HL-60/S4 treated with retinoic acid at 250 ng/mL for 4 days and 3 days (cell line): ENCODE results near the gene AP3D1.

Experiments
- in situ Hi-C: fragments of 300-500 bp; cut with MboI; formaldehyde crosslinking; loops from 2 replicates; pipeline ENCODE4 v1.7.0; 2022; ENCODE audit warnings: low sequenced_read_pairs

Gene AP3D1

DNA sequence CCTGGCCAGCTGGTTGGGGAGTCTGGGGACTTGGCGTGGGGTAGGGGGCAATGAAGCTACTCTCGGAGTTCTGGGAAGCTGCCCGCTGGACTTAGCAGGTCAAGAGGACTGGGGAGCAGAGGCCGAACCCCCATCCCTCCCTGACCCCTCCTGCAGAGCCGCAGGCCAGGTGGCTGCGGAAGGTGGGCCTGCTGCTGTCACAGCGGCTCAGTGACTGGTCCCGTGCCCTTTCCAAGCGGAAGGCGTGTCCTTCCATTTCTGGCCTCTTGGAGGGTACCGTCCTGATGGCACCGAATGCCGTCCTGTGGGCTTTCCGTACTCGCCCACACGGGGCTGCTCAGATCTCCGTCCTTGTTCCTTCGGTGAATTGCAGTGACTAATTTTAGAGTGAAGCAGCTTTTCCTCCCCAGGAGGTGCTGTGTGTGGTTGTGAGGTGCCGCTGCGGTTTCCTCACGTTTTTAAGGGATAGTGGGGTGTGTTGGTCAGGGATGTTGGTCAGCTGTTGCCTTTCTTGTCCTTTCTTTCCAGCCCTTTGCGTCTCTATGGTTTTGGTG lies 33.1 kb upstream of the AP3D1 start:
- in situ Hi-C loops, result no loop called here

- in situ Hi-C loops, result no loop called here
Observed at GRCh38 chr19:2181633-2181997, 30.2 kb upstream of the AP3D1 start.

- in situ Hi-C loops, result no loop called here
Observed at GRCh38 chr19:2180881-2181632, 29.7 kb upstream of the AP3D1 start.

DNA sequence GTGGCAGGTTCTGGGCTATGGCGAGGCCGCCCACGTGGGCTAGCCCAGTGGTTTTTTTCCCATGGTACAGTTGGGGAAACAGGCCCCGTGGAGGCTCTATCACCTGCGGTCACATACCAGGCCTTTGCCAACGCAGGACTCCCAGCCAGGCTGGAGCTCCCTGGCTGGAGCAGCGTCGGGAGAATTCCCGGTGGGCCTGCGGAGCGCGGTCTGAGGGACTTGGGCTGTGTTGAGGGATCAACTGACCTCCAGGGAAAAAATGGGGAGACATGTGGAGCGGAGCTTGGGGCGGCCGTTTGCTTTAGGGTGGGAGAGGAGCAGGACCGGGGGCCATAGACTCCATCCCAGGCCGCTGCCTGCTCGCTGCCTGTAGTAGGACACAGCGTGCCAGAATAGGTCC lies 28.7 kb upstream of the AP3D1 start:
- in situ Hi-C loops, result no loop called here

DNA sequence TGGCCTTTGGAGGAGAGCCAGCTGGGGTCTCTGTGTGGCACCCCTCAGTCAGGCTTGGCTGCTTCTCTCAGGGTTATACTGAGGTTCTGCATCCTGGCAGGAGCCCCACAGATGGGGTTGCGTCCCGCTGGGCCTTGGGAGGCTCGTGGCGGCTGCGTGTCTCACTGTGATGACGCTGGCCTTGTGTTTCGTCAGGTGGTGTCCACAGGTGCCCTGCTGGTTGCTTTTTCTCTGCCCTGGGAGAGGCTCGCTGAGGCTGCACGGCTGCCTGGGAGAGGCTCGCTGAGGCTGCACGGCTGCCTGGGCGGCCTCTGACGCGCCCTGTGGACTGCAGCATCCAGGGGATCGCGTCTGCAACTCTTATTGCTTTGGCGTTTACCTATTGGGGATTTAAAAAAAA lies 27.7 kb upstream of the AP3D1 start:
- in situ Hi-C loops, result no loop called here

GRCh38 chr19:2176337-2176994 lies 25.1 kb upstream of the AP3D1 start:
- in situ Hi-C loops, result no loop called here

- in situ Hi-C loops, result no loop called here
Observed at GRCh38 chr19:2175742-2176141, 24.4 kb upstream of the AP3D1 start.

GRCh38 chr19:2173767-2174577 lies 22.6 kb upstream of the AP3D1 start:
- in situ Hi-C loops, result no loop called here

DNA sequence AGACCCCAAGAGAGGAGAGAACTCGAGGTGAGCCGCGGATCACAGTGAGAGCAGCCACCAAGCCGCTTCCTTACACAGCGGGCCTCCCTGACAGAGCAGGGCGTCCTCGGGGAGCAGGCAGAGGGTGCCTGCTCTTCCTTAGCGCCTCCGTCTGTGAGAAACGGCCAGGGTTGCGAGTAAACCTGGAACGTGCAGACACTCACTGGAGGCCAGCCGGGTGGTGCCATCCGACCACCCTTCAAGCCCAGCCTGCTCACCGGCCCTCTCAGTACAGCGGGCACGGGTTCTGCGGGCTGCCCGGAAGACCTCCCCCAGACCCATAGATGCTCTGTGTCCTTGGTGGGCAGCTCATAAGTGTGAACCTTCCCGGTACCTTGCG lies 22.0 kb upstream of the AP3D1 start:
- in situ Hi-C loops, result no loop called here

DNA sequence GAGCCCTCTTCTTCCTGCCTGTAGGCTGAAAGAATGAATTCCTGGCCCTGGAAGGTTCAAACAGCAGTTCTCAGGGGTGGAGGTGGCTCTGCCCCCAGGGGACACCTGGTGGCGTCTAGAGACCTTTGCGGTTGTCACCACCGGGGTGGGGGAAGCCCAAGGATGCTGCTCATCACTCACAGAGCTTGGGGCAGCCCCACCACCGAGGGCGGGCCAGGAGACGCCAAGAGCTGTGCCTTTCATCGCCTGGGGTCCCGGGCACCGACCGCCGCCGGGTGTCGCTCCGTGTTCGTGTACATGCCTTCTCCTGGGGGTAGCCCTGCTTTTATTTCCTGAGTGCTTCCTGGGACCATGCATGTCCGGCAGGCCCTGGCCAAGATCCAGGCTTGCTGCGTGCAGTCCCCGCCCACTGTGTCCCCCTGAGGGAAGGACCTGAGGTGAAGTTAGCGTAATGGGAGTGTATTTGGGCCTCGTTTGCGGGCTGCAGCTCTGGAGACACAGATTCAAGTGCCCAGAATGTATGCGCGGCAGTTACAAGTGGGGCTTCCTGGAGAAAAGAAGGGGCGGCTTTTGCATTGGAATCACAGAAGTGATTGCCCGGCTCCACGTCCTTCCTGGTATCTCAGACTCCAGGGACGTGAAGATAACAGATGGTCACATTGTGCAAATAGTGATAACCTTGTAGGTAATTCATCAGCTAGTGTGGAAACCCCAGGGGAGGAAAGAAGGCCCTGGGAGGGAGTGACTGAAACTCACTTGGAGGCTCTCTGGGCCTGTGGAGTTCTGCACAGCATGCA lies 20.2 kb upstream of the AP3D1 start:
- in situ Hi-C loops, result no loop called here

- in situ Hi-C loops, result no loop called here
Observed at GRCh38 chr19:2170987-2171348, 19.6 kb upstream of the AP3D1 start.

- in situ Hi-C loops, result no loop called here
Observed at GRCh38 chr19:2170219-2170618, 18.9 kb upstream of the AP3D1 start.

DNA sequence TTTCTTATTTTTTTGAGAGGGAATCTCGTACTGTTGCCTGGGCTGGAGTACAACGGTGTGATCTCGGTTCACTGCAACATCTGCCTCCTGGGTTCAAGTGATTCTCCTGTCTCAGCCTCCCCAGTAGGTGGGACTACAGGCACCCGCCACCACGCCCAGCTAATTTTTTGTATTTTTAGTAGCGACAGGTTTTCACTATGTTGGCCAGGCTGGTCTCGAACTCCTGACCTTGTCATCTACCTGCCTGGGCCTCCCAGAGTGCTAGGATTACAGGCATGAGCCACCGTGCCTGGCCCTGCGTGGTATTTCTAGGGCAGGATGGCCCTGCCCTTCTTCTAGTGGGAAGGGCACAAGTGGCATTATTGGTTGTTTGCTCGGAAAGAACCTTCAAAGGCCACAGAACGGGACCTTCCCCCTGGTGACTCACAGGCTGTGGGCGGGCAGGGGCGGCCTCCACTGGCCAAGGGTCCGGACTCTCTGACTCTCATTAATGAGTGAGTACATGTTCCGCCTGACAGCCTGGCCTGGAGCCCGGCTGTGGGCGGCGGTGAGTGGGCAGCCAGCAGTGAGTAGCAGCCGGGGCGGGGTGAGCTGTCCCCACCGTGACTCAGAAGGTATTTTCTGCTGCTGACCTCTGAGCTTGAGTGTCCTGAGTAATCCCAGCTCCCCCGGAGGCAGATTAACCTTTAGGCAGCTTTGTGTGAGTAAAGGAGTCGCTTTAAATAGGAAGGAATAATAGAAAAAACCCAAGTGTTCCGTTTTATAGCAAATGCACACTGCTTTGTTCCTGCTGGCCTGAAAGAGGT lies 17.5 kb upstream of the AP3D1 start:
- in situ Hi-C loops, result no loop called here

DNA sequence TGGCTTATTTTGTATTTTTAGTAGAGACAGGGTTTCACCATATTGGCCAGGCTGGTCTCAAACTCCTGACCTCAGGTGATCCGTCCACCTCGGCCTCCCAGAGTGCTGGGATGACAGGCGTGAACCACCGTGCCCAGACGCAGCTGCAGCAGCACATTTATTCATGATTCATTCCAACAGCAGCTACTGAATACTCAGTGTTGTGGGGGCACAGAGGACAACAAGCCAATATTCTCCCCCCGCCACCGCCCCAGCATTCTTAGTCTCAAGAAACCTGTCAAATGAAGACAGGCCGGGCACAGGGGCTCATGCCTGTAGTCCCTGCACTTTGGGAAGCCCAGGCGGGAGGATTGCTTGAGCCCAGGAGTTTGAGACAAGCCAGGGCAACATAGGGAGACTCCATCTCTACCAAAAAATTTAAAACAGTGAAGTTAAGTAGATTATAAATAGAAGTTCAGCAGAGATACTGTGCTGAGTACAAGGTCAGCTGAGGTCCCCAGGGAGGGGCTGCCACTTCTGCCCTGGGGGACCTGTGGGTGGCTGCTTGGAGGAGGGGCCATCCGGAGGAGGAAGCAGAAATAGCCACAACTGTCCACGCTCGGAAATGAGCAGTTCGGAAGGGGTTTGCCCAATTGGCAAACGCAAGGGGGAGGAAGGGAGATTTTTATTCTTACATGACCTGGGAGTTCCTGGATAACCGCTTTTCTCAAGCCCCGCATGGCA lies 16.7 kb upstream of the AP3D1 start:
- in situ Hi-C loops, result no loop called here

DNA sequence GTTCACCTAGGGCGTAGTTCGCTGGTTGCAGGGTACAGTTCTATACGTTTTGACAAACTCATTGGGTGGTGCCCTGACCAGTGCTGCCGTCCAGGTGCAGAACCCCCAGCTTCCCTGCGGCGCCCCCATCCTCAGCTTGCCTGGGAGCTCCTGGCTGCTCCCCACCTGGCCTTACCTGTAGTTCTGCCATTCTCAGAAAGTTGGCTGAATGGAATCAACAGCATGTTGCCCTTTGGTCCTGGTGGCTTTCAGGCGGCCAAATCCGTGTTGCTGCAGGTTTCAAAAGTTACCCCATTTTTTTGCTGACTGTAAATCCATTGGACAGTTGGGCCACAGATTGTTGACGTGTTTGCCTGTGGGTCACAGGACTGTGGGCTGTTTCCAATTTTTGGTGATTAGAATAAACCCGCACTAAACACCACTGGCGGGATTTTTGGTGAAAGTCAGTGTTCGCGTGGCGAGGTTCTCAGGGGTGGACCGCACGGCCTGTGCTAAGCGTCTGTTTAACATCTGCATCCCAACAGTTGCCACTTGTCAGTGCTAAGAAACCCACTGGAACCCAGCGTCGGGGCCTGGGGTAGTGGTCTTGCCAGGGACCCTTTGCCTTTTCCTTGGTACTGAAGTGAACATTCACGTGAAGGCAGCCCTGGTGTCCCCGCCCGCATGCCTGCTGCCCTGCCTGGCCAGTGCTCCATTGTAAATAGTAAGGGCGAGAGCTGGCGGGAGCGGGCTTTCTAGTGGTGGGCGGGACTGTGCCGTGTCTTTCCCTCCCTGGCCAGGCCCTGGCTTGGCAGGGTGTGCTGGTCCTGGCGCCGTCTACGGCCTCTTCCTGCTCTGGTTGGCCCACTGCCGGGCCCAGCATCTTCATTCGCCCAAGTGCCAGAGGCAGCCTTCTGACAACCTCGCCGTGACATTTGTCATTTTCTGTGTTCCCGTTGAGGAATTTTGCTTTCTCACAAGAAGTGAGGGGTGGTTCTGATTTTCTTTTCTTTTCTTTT lies 15.7 kb upstream of the AP3D1 start:
- in situ Hi-C loops, result no loop called here

GRCh38 chr19:2164020-2164998 lies 12.9 kb upstream of the AP3D1 start:
- in situ Hi-C loops, result no loop called here

DNA sequence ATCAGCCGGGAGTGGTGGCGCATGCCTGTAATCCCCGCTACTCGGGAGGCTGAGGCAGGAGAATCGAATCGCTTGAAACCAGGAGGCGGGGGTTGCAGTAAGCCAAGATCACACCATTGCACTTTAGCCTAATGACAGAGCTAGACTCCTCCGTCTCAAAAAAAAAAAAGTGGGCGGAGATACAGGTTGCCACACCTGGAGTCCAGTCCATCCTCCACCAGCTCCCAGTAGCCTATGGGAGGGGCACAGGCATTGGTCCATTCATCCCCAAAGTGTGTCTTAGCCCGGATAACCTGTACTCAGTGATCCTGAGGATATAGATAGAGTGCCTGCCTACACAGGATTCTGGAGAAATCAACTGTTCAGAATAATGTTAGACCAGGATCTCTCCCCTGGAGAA lies 9.0 kb upstream of the AP3D1 start:
- in situ Hi-C loops, result no loop called here
